Measurements from ENCODE around the gene ABI2.

ABI2 gene

DNA sequence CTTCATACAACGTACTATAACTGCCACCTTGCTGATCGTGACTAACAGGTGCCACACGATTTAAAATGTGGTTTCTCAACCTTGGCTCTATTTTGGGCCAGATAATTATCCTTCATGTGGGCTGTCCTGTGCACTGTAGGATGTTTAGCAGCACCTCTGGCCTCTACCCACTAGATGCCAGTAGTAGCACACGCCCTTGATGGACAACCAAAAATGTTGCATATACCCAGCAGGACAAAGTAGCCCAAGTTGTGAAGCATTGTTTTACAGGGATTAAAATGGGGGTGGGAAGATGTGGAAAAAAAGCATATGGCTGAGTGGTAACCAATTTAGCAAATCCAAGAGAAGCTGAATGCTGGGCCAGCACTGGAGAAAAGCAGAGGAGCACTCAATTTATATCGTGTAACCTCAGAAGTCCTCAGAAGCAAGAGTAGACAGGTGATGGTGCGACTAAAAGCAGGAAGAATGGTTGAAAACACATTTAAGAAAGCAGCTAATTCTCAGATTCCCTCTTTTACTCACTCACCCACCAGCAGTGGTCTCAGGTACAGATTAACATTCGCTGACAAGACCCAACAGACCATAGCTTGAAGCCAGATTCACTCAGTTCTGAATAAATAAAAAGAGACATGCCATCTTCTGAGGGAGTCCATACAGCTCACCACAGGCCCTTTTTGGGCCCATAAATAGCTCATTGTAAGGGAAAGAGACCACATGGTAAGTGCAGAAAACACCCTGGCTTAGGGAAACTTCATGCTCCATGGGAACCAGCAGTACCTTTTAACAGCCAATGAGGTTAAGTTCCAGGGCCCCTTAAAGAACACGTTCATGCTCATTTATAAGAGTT, 156.3 kb downstream of the ABI2 start:
- DNase-seq: peak; percentile 24

DNA sequence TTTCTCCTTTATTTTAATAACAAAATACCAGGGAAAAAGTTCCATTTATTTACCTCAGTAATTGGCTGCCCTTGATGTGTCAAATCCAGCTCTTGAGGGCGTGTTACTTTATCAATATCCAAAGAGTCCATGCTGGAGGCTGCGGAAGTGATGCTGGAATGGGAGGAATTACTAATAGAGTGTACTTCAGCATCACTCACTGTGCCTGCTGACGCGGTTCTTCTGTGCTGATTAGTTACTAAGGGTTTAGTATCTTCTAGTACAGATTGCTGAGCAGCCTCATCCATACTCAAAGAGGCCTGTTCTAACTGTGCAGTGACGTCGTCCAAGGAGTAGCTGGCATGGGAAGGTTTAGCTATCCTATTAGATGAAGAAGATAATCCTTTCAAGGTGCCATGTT, 161.3 kb downstream of the ABI2 start:
- no peak for DNase-seq

DNA sequence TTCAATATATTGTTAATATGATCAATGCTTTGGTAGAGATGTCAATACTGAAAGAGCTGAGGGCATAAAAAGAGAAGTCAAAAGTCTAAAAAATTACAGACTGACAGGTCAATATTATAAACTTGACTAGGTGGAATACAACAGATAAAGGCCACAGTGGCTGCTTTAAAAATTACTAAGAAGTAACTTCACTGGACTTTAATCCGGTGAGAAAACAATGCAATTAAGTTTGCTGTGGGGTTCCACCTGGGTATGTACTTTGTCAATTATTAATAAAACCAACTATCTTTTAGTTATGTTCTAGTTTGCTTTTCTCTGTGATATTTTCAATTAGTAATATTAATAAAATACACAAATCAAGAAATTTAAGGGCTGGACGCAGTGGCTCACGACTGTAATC, 162.2 kb downstream of the ABI2 start:
- no peak for DNase-seq

- no peak for DNase-seq
These were observed 164.8 kb downstream of the ABI2 start for GRCh38 chr2:203492965-203493364.

Data from activated effector memory CD4-positive, alpha-beta T cell treated with Interleukin-2 at 50 U/mL for 16 hours (primary cell).